Kasumi-1 (cell line): ENCODE results near the gene CYB5R3.
A peak's percentile ranks its signal among the peaks of the same experiment; 100 is the strongest.
"Not testable (repeated sequence)": the region's sequence is repeated elsewhere in the genome, so short reads cannot be mapped to it uniquely, and the experiment has no call there.

Source experiments
- DNase-seq, 2 experiments: peaks; one replicate each; lab custom pipeline; 2025; lab: John Stamatoyannopoulos, UW

CYB5R3 gene

DNA sequence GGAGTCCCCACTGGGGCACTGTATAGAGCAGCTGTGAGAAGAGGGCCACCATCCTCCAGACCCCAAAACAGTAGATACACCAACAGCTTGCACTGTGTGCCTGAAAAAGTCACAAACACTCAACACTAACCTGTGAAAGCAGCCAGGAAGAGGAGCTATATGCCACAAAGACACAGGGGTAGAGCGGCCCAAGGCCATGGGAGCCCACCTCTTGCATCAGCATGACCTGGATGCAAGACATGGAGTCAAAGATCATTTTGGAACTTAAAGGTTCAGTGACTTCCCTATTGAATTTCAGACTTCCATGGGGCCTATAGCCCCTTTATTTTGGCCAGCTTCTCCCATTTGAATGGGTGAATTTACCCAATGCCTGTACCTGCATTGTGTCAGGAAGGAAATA lies 29.7 kb upstream of the CYB5R3 start:
- DNase-seq, result no peak

DNA sequence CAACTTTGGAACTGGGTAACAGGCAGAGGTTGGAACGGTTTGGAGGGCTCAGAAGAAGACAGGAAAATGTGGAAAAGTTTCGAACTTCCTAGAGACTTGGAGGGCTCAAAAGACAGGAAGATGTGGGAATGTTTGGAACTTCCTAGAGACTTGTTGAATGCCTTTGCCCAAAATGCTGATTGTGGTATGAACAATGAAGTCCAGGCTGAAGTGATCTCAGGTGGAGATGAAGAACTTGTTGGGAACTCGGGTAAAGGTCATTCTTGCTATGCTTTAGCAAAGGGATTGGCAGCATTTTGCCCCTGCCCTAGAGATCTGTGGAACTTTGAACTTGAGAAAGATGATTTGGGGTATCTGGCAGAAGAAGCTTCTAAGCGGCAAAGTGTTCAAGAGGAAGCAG lies 28.7 kb upstream of the CYB5R3 start:
- not testable (repeated sequence) for DNase-seq

DNA sequence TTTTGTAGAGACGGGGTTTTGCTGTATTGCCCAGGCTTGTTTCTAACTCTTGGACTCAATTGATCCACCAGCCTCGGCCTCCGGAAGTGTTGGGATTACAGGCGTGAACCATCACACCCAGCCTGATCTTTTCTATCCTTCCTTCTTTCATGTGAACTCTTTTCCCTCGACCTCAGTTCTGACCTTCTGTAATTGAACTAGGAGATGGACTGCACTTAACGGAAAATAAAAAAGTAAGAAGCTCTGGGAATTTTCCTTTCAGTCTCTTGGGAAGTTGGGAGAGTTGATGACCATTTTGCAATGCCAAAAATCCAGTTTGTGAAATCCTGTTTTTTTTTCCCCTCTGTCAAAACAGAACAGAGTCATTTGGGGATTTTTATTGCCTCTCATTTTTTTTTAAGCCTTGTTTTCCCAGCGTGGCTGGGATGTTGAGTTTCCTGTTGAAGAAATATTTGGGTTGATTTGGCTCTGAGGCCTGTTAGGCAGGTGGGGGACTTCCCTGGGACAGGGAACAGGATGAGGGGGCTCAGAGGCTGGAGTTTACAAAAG lies 26.9 kb upstream of the CYB5R3 start:
- DNase-seq, result no peak

DNA sequence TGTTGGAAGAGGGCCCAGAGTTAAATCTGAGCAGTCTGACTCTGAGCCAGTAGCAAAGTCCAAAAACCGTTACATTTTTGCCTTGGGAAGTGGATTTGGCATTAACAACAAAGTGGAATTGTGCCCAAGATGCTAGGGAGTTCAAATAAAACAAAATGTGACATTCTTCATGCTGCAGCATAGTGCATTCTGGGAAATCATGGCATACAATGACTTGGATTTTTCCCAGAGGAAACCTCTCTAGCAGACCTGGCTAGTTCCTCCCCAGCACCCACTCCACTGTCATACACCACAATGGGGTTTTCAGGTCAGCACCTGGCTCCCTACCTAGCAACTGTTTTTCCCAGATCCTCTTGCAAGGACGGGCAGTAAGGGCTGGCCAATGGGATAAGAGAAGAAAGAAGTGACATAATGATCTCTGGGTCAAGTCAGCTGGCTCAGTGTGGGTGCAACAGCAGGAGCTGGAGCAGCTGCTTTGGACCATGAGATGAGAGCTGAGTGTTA lies 24.8 kb upstream of the CYB5R3 start:
- DNase-seq, result no peak

DNA sequence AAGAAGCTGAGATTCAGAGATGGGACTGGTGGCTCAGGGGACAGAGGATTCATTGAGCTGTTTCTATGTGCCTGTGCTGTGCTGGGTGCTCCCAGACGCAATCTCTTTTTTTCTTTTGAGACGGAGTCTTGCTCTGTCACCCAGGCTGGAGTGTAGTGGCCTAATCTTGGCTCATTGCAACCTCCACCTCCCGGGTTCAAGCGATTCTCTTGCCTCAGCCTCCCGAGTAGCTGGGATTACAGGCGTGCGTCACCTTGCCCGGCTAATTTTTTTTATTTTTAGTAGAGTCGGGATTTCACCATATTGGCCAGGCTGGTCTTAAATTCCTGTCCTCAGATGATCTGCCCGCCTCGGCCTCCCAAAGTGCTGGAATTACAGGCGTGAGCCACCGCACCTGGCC lies 23.9 kb upstream of the CYB5R3 start:
- not testable (repeated sequence) for DNase-seq

DNA sequence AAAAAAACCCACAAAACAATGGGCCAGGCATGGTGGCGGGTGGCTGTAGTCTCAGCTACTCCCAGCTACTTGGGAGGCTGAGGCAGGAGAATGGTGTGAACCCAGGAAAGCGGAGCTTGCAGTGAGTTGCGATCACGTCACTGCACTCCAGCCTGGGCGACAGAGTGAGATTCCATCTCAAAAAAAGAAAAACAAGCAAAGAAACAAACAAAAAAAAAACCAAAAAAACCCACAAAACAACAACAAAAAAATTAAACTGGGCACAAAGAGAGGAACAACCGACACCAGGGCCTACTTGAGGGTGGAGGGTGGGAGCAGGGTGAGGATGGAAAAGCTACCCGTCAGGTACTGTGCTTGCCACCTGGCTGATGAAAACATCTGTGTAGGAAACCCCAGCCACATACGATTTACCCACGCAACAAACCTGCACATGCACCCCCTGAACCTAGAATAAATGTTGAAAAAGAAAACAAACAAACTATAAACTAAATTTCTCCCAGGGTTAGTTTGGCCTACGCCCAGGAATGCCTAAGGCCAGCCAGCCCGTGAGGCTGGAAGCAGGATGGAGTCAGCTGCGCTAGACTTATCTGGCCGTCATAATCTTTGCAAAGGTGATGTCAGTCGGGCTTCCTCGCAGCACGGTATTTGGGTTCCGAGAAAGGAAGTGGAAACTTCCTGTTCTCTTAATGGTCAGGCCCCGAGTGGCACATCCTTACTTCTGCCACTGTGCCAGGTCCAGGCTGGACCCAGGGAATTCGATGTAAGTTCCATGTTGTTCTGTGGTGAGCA lies 21.9 kb upstream of the CYB5R3 start:
- no peak for DNase-seq

DNA sequence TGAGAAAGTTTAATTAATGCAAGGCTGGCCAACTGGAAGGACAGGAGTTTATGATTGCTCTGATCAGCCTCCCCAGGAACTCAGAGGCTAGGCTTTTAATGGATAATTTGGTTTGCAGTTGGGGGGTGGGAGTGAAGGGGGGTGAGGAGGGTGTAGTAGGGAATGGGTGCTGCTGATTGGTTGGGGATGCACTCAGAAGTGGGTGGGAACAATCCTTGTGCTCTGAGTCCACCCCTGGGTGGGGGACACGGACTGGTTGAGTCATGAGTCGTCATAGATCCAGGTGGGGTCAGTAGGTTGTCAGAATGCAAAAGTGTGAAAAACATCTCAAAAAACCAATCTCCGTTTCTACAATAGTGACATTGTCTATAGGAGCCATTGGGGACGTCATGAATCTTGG lies 20.9 kb upstream of the CYB5R3 start:
- DNase-seq, result no peak

DNA sequence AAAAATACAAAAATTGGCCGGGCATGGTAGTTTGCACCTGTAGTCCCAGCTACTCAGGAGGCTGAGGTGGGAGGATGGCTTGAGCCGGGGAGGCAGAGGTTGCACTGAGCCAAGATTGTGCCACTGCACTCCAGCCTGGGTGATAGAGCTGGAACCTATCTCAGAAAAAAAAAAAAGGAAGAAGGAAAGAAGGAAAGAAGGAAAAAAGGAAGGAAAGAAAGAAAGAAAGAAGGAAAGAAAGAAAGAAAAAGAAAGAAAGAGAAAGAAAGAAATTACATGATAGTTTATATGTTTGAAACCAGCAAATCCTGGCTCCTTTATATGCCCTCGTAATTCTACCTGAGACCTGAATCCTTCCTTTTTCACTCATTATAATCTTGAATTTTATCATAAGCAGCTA lies 17.2 kb upstream of the CYB5R3 start:
- not testable (repeated sequence) for DNase-seq

DNA sequence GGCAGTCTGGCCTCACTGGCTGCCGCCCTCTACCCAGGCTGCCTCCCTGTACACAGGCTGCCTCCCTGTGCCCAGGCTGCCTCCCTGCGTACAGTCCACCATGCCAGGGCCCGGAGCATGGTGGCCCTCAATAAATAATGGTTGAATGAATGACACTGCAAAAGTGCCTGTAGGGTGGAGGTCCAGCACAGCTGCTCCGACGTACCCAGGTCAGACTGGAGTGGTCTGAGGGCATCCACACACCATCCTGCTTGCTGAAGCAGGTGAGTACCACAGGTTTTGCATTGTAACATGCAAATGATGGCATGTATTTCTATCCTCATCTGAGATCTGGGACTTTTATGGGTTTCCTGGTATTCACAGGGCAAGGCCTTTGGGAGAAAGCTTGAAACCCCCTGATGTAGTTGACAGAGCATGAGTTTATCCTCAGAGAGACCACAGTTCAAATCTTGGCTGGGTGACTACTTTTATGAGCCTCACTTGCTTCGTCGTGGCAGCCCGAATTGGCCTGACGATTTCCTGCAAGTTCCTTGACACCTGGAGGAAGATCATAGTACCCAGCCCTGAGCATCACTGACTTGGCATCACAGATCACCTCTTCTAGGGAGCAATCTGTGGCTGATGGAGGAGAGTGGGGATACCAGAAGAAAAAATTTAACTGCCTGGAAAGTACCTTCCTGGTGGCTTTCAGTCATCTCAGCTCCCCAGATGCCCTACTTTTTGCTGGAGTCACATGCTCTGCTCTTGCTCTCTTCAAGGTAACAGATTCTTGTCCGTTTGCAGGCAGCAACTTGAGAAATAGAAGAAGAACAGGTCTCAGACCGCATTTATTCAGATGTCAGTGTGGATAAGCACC lies 16.0 kb upstream of the CYB5R3 start:
- no peak for DNase-seq

DNA sequence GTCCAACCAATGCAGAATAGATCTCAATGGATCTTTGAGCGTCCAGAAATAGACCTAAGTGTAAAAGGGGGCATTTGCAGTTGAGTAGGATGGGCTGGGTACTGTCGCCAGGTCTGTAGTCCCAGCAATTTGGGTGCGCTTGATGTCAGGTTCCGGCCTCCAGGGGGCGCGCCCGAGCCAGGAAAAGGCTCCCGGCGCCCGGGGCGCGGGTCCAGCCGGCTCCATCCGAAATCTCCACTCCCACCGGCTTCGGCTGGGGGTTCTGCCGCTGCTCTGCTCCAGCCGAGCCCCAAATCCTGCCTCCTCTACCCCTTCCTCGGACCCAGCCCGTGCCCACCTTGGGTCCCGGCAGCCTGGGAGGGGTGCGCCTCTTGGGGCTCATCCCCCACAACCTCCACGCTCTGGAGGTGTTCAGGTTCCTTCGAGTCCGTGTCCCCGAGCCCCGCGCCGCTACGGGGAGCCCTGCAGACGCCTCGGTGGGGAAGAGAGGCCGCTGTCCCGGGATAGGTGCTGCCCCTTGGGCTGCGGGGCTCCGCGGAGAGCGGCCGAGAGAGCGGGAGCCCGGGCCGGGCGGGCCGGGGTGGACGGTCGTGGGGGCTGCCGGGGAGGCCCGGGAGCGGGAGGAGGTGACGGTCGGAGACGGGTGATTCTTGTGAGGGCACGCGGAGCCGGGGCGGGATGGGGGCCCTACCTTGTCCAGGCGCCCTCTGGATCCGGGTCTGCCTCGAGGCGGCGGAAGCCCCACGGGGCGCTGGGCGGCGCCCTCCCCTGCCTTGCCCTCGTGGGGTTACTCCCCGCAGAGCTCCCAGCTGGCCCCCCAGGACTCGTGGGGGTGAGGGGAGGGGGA lies 13.0 kb upstream of the CYB5R3 start:
- DNase-seq, result peak; percentile 75 to 79

DNA sequence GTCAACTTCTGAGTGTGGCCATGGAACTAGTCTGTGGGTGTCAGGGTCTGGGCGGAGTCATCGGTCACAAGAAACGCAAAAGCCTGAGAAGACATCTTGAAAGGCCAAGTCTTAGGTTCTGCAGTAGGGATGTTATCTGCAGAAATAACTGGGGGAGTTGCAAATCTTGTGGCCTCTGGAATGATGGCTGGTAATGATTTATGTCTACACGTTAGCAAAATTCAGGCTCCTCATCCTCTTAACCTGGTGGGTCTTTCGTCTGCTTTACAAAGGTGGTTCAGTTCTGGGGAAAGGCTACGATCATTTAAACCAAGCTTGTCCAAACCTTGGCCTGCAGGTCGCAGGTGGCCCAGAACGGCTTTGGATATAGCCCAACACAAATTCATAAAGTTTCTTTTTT lies 7.4 kb upstream of the CYB5R3 start:
- no peak for DNase-seq

DNA sequence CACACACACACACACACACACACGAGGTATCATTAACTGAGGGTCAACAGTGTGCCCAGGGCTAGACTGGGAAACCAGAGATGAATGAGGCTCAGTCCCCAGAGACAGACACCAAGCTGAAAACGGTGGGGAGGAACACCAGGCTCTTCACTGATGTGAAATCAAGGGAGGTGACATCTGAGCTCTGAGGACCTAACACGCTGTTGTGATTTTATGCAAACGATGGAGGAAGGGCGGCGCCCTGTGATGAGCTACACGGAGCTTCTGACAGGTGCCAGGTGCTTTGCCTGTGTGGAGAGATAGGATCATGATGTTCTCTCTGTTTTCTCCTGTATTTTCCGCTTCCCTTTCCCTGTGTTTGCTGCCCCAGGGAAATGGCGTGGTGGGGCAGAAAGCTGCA lies 6.5 kb upstream of the CYB5R3 start:
- no peak for DNase-seq

DNA sequence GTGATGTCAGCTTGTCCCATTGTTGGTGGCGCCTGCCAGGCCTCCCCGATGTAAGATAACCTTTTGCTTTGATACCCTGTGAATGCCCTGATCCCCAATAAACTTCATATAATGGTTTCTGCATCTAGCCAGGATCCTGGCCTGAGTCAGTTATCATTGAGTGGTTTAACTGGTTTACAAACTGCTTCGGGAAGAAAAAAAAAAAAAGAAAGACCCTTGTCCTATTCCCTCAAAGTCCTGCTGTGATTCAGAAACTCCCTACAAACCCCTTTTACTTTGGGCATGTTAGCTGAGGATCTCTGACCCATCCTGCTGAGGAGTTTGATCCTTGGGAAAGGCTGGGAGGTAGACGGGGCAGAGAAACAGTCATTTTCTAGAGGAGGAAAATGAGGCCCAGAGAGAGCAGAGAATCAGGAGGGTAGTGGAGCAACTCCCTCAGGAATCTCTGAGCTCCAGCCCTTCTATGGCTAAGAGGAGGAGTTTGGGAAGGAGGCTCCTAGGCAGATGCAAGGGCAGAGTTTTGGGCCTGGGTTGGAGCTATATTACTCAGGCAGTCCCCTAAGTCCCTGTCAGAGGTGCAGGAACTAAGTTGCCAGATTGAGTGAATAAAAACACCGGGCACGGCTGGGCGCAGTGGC lies 5.4 kb upstream of the CYB5R3 start:
- no peak for DNase-seq

DNA sequence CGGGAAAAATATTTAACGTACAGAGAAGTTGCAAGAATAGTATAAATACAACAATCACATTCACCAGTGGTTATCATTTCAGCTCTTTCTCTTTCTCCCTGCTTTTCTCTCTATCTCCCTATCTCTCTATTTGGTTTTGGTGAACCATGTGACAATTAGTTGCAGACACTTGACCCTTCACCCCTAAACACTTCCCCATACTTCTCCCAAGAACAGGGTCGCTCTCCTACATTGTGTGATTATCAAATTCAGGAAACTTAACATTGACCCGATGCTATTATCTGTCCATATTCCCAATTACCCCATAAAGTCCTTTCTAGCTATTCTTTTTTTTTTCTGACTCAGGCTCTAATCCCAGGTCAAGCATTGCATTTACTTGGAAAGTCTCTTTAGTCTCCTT lies 4.8 kb upstream of the CYB5R3 start:
- DNase-seq, result no peak

DNA sequence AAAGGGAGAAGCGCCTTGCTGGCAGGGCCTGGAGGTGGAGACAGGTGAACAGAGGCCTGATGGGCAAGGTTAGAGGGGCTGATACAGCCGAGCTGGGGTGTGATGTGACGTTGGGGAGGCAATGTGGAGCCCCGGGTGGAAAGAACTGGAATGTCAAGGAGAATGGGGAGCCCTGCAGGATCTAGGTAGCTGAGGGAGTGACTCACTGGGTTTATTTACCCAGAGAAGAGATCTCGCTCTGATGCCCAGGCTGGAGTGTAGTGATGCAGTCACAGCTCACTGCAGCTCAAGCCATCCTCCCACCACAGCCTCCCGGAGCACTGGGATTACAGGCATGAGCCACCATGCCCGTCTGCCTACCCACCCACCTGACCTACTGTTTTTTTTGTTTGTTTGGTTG lies 1.9 kb upstream of the CYB5R3 start:
- no peak for DNase-seq

DNA sequence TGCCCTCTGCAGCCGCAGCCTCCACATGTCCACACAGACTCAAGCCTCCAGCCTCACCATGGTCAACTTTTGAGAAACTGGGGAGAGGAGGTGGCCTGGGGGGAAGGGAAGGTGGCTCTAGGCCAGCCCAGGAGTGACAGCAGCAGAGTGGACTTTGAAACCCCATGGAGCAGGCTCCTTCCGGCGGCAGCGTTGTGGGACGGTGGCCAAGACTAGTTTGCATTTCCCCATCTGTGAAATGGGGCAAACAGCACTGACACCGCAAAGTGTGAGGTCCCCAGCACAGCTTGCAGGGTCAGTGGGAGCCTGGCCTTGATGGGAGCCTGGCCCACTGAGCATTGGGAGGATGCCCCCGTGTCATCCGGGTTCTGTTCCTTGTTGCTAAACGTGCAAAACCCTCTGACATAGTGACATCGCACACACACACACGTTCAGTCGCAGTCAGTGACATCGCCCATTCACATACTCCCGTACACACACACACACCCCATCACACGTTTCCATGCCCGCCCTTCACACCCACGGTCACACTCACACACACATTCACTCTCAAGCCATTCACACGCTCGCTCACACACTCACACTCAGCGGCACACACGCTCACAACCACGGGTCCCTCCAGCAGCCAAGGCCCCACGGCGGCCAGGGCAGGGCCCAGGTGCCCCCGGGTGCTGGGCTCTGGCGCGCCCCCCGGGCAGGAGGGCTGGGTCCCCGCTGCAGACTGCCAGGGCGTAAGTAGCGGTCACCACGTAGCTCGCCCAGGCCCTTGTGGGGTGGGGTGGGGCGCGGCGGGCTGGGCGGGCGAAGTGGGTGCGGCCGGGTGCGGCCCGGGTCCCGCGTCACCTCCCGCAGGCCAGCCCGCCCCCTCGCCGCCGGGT lies 585 bp downstream of the CYB5R3 start:
- DNase-seq, result peak; percentile 5 to 13

DNA sequence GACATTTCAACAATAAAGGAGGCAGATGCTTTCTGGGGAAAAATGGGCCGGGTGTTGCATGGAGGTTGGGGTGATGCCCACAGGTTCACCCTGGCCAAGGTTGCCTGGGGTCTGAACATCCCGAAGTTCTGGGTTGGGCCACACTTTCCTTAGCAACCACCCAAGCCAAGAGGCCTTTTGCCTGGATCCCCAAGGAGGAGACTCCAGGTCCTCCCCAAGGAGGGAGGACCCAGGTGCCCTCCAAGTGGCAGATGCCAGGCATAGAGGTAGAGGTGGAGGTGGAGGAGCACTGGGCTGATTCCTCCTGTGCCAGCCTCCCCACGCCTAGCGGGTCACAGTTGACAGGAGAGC lies 1.2 kb downstream of the CYB5R3 start:
- DNase-seq, result no peak

DNA sequence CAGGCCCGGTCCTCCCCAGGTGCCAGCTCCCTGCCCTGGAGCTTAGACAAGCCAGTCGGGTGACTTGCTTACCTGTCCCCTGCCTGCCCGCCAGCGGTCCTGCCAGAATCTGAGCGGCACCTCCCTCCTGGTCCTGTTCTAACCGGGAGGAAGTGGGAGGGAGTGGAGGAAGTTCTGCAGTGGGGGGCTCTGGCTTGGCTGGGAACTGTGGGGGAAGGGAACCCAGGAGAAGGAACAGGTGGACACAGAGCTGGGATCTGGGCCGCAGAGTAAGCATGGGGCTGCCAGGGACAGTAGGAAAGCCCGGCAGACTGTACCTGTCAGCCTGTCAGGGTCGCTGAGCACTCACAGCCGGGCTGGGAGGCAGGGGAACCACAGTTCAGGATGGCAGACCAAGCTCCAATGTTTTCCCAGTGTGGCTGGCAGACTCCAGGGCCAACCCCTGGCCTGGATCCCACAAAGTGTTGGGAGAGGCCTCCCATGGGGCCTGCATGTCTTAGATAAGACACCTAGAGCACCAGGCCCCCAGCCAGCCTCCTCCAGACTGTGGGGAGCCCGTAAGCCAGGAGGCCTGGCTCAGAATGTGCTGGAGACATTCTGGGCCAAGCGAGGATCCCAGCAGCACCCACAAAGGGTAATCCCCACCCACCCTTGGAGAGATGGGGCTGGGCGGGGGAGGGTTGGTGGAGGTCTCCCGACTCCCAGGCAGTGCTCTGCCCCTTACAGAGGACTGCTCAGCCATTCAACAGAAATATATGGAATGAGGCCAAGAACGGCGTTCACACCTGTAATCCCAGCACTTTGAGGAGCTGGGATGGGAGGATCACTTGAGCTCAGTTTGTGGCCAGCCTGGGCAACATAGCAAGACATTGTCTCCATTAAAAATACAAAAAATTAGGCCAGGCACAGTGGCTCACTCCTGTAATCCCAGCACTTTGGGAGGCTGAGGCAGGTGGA lies 2.3 kb downstream of the CYB5R3 start:
- no peak for DNase-seq

DNA sequence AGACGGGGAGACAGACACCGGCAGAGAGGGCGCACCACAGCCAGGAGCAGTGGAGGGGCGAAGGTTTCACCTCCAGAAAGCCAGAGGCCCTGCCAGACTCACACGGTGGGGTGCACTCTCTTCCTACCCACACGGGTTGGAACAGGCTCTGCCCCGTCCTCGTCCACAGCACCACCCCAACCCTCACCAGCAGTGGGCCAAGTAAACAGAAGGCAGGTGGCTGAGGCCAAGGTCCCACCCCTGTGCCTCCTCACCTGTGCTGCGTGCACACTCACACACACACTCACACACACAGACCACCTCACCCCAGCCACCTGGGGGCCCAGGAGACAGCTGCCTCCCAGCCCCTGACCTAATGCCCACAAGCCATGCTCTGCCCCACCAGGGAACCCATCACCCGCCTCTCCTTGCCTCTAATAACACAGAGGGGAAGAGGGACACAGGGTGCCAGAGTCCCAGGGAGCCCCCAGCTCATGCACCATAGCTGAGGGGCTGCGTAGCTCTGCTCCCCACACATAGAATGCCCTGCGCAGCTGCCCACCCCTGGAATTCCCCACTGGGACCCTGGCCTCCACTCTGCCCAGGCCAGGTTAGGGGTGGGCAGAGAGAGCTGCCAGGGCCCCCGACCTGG lies 3.1 kb downstream of the CYB5R3 start:
- no peak for DNase-seq
